ENCODE measurements around the gene FLII. TPM values are rescaled to one million over a fixed set of nuclear protein-coding genes. Genes with fewer than 3 reads are reported as not detected.

Gene FLII
- total RNA-seq, 5 donors from 2014 or later (not counting 1 experiment from before 2014, with no cell fraction given) = 257 to 389 (median 319) TPM

- H3K27me3 Mint-ChIP-seq = no peaks in the 10 kb centered on the region
- DNase-seq (no peak), ATAC-seq (replicated peaks in 1 of 4) (no peak)
- H3K36me3 ChIP-seq (ENCODE audit: control insufficient read depth in 2 of 2, extremely low read depth in 1 of 2, insufficient read depth in 1 of 2, low read length in 1 of 2) = peaks cover 8 to 24% of the 10 kb centered on the region in 2 donors
- peaks cover 8% of the 10 kb centered on the region for H3K36me3 Mint-ChIP-seq
- peaks cover 26 to 29% (median 27%) of the 10 kb centered on the region in 3 donors for H3K4me1 Mint-ChIP-seq
- 84% methylated on average over 9 of the region's 14 CpGs for WGBS (ENCODE audit: insufficient coverage)
- no peaks in the 10 kb centered on the region for H3K27me3 ChIP-seq (replicated peaks in 1 of 2; ENCODE audit: control insufficient read depth in 2 of 2, extremely low read depth in 1 of 2, insufficient read depth in 2 of 2, low read length in 1 of 2)
- no peak overlapping the region for H3K4me3 ChIP-seq (ENCODE audit: control insufficient read depth in 1 of 2, extremely low read depth in 1 of 2, low read length in 1 of 2)
- H3K27ac Mint-ChIP-seq = no peak overlapping the region
- no peaks in the 10 kb centered on the region for H3K9me3 ChIP-seq
- no peaks in the 10 kb centered on the region for H3K9me3 Mint-ChIP-seq
- ChIA-PET POLR2A (no interaction called here), CTCF (no interaction called here)
- H3K4me3 Mint-ChIP-seq = no peak overlapping the region
- H3K27ac ChIP-seq (ENCODE audit: low read length) = no peak overlapping the region
- H3K4me1 ChIP-seq (ENCODE audit: control insufficient read depth in 1 of 2, extremely low read depth in 1 of 2, insufficient read depth in 2 of 2, low read length in 2 of 2) = peaks cover 6 to 26% of the 10 kb centered on the region in 2 experiments
These were observed 28.0 kb downstream of the FLII start for GRCh38 chr17:18230288-18231141.

GRCh38 chr17:18229771-18230170 lies 28.8 kb downstream of the FLII start:
- ChIA-PET CTCF (no interaction called here), POLR2A (interaction anchor here in 1 of 2 donors (0.6 kb wide), 1 partner anchor 140 kb away, joined by 9 read pairs; no protein-coding TSS in a partner anchor)
- no peak overlapping the region for H3K4me3 Mint-ChIP-seq
- H3K27me3 ChIP-seq (replicated peaks in 1 of 2; ENCODE audit: control insufficient read depth in 2 of 2, extremely low read depth in 1 of 2, insufficient read depth in 2 of 2, low read length in 1 of 2) = no peaks in the 10 kb centered on the region
- no peaks in the 10 kb centered on the region for H3K27me3 Mint-ChIP-seq
- no peak overlapping the region for H3K27ac ChIP-seq (ENCODE audit: low read length)
- H3K4me1 ChIP-seq (ENCODE audit: control insufficient read depth in 1 of 2, extremely low read depth in 1 of 2, insufficient read depth in 2 of 2, low read length in 2 of 2) = peaks cover 6 to 31% of the 10 kb centered on the region in 2 experiments
- DNase-seq (no peak), ATAC-seq (replicated peaks in 1 of 4) (no peak)
- peaks cover 8 to 20% of the 10 kb centered on the region in 2 donors for H3K36me3 ChIP-seq (ENCODE audit: control insufficient read depth in 2 of 2, extremely low read depth in 1 of 2, insufficient read depth in 1 of 2, low read length in 1 of 2)
- no peak overlapping the region for H3K27ac Mint-ChIP-seq
- peaks cover 27 to 31% (median 29%) of the 10 kb centered on the region in 3 donors for H3K4me1 Mint-ChIP-seq
- no peaks in the 10 kb centered on the region for H3K9me3 ChIP-seq
- WGBS (ENCODE audit: insufficient coverage) = 91% methylated on average over 7 of the region's 7 CpGs
- no peak overlapping the region for H3K4me3 ChIP-seq (ENCODE audit: control insufficient read depth in 1 of 2, extremely low read depth in 1 of 2, low read length in 1 of 2)
- H3K9me3 Mint-ChIP-seq = no peaks in the 10 kb centered on the region
- H3K36me3 Mint-ChIP-seq = peaks cover 4% of the 10 kb centered on the region

GRCh38 chr17:18229254-18229653 lies 29.3 kb downstream of the FLII start:
- Histone ChIP-seq H3K27me3 (replicated peaks in 1 of 2; ENCODE audit: control insufficient read depth in 2 of 2, extremely low read depth in 1 of 2, insufficient read depth in 2 of 2, low read length in 1 of 2) (no peaks in the 10 kb centered on the region), H3K36me3 (ENCODE audit: control insufficient read depth in 2 of 2, extremely low read depth in 1 of 2, insufficient read depth in 1 of 2, low read length in 1 of 2) (peaks cover 8 to 15% of the 10 kb centered on the region in 2 donors), H3K9me3 (no peaks in the 10 kb centered on the region), H3K4me3 (ENCODE audit: control insufficient read depth in 1 of 2, extremely low read depth in 1 of 2, low read length in 1 of 2) (no peak overlapping the region), H3K4me1 (ENCODE audit: control insufficient read depth in 1 of 2, extremely low read depth in 1 of 2, insufficient read depth in 2 of 2, low read length in 2 of 2) (peaks cover 6 to 32% of the 10 kb centered on the region in 2 experiments), H3K27ac (ENCODE audit: low read length) (no peak overlapping the region)
- POLR2A ChIA-PET = interaction anchor here in 1 of 2 donors (0.6 kb wide), 1 partner anchor 139 kb away, joined by 9 read pairs; no protein-coding TSS in a partner anchor
- H3K27ac Mint-ChIP-seq = no peak overlapping the region
- peaks cover 27 to 31% (median 29%) of the 10 kb centered on the region in 3 donors for H3K4me1 Mint-ChIP-seq
- H3K36me3 Mint-ChIP-seq = no peaks in the 10 kb centered on the region
- H3K27me3 Mint-ChIP-seq = no peaks in the 10 kb centered on the region
- DNase-seq = no peak
- CTCF ChIA-PET = no interaction called here
- no peak for ATAC-seq (replicated peaks in 1 of 4)
- H3K9me3 Mint-ChIP-seq = no peaks in the 10 kb centered on the region
- H3K4me3 Mint-ChIP-seq = no peak overlapping the region
- 100% methylated on average over 3 of the region's 4 CpGs for WGBS (ENCODE audit: insufficient coverage)

- ChIA-PET CTCF (no interaction called here), POLR2A (no interaction called here)
- no peak for DNase-seq
- no peaks in the 10 kb centered on the region for H3K9me3 ChIP-seq
- Mint-ChIP-seq H3K4me3 (peak overlapping the region in 1 of 3 donors; percentile 30), H3K27ac (no peak overlapping the region), H3K4me1 (peaks cover 27 to 31% (median 29%) of the 10 kb centered on the region in 3 donors), H3K9me3 (no peaks in the 10 kb centered on the region), H3K36me3 (no peaks in the 10 kb centered on the region), H3K27me3 (no peaks in the 10 kb centered on the region)
- no peak overlapping the region for H3K4me3 ChIP-seq (ENCODE audit: control insufficient read depth in 1 of 2, extremely low read depth in 1 of 2, low read length in 1 of 2)
- peaks cover 6 to 32% of the 10 kb centered on the region in 2 experiments for H3K4me1 ChIP-seq (ENCODE audit: control insufficient read depth in 1 of 2, extremely low read depth in 1 of 2, insufficient read depth in 2 of 2, low read length in 2 of 2)
- peaks cover 7 to 8% of the 10 kb centered on the region in 2 donors for H3K36me3 ChIP-seq (ENCODE audit: control insufficient read depth in 2 of 2, extremely low read depth in 1 of 2, insufficient read depth in 1 of 2, low read length in 1 of 2)
- no peaks in the 10 kb centered on the region for H3K27me3 ChIP-seq (replicated peaks in 1 of 2; ENCODE audit: control insufficient read depth in 2 of 2, extremely low read depth in 1 of 2, insufficient read depth in 2 of 2, low read length in 1 of 2)
- no peak overlapping the region for H3K27ac ChIP-seq (ENCODE audit: low read length)
- 95% methylated on average over 10 of the region's 10 CpGs for whole genome bisulfite sequencing (ENCODE audit: insufficient coverage)
- no peak for ATAC-seq (replicated peaks in 1 of 4)
These were observed 30.3 kb downstream of the FLII start for GRCh38 chr17:18228176-18228682.

GRCh38 chr17:18227635-18228034 lies 30.9 kb downstream of the FLII start:
- Mint-ChIP-seq H3K4me3 (peak overlapping the region in 2 of 3 donors; percentile 28 to 30), H3K36me3 (no peaks in the 10 kb centered on the region), H3K27ac (no peak overlapping the region), H3K9me3 (no peaks in the 10 kb centered on the region), H3K27me3 (no peaks in the 10 kb centered on the region), H3K4me1 (peaks cover 27 to 31% (median 29%) of the 10 kb centered on the region in 3 donors)
- peaks cover 6 to 32% of the 10 kb centered on the region in 2 experiments for H3K4me1 ChIP-seq (ENCODE audit: control insufficient read depth in 1 of 2, extremely low read depth in 1 of 2, insufficient read depth in 2 of 2, low read length in 2 of 2)
- ATAC-seq (replicated peaks in 1 of 4) (no peak), DNase-seq (no peak)
- peaks cover 2 to 4% of the 10 kb centered on the region in 2 donors for H3K36me3 ChIP-seq (ENCODE audit: control insufficient read depth in 2 of 2, extremely low read depth in 1 of 2, insufficient read depth in 1 of 2, low read length in 1 of 2)
- ChIA-PET POLR2A (interaction anchor here in 1 of 2 donors (0.6 kb wide), 1 partner anchor 885 kb away, joined by 3 read pairs; no protein-coding TSS in a partner anchor), CTCF (no interaction called here)
- H3K9me3 ChIP-seq = no peaks in the 10 kb centered on the region
- H3K27me3 ChIP-seq (replicated peaks in 1 of 2; ENCODE audit: control insufficient read depth in 2 of 2, extremely low read depth in 1 of 2, insufficient read depth in 2 of 2, low read length in 1 of 2) = no peaks in the 10 kb centered on the region
- H3K4me3 ChIP-seq (ENCODE audit: control insufficient read depth in 1 of 2, extremely low read depth in 1 of 2, low read length in 1 of 2) = no peak overlapping the region
- 98% methylated on average over 4 of the region's 5 CpGs for WGBS (ENCODE audit: insufficient coverage)
- no peak overlapping the region for H3K27ac ChIP-seq (ENCODE audit: low read length)

- Histone ChIP-seq H3K4me3 (ENCODE audit: control insufficient read depth in 1 of 2, extremely low read depth in 1 of 2, low read length in 1 of 2) (peak overlapping the region; percentile 78 to 83), H3K4me1 (ENCODE audit: control insufficient read depth in 1 of 2, extremely low read depth in 1 of 2, insufficient read depth in 2 of 2, low read length in 2 of 2) (peaks cover 6 to 32% of the 10 kb centered on the region in 2 experiments), H3K36me3 (ENCODE audit: control insufficient read depth in 2 of 2, extremely low read depth in 1 of 2, insufficient read depth in 1 of 2, low read length in 1 of 2) (no peaks in the 10 kb centered on the region), H3K9me3 (no peaks in the 10 kb centered on the region), H3K27ac (ENCODE audit: low read length) (peak overlapping the region; percentile 40), H3K27me3 (replicated peaks in 1 of 2; ENCODE audit: control insufficient read depth in 2 of 2, extremely low read depth in 1 of 2, insufficient read depth in 2 of 2, low read length in 1 of 2) (no peaks in the 10 kb centered on the region)
- POLR2A ChIA-PET = no interaction called here
- peak overlapping the region; percentile 88 to 97 (median 90) for H3K4me3 Mint-ChIP-seq
- 59% methylated on average over 4 of the region's 16 CpGs for WGBS (ENCODE audit: insufficient coverage)
- CTCF ChIA-PET = no interaction called here
- peak overlapping the region; percentile 84 to 90 for H3K27ac Mint-ChIP-seq
- no peaks in the 10 kb centered on the region for H3K27me3 Mint-ChIP-seq
- DNase-seq = peak in 3 of 35 experiments; percentile 10 to 31 (median 13)
- no peak for ATAC-seq (replicated peaks in 1 of 4)
- no peaks in the 10 kb centered on the region for H3K36me3 Mint-ChIP-seq
- H3K9me3 Mint-ChIP-seq = no peaks in the 10 kb centered on the region
- H3K4me1 Mint-ChIP-seq = peaks cover 27 to 31% (median 29%) of the 10 kb centered on the region in 3 donors
These were observed 32.1 kb downstream of the FLII start for GRCh38 chr17:18226284-18226945.
